H4 (cell line): ENCODE results near the gene SHC1. TPM values are rescaled to one million over a fixed set of nuclear protein-coding genes. Genes with fewer than 3 reads are reported as not detected.
A peak's percentile ranks its signal among the peaks of the same experiment; 100 is the strongest.

Experiments used
- DNase-seq: peaks from one replicate; pipeline ENCODE4 v3.0.0-alpha.2; 2015; ENCODE audit warnings: low spot score
- total RNA-seq: library from RNA; depleted of rRNA; stranded (reverse); fragments of >200 nt; shearing (Covaris generic); gene quantifications from 2 replicates; pipeline ENCODE4 v1.2.3, GENCODE V29; 2014; rRNA removed

Gene SHC1
- total RNA-seq, 1 experiment from 2014 or later: 163 TPM

GRCh38 chr1:154937085-154937987, 33.2 kb downstream of the SHC1 start:
- DNase-seq: peak; percentile 88

GRCh38 chr1:154936555-154937084, 33.9 kb downstream of the SHC1 start, which contains the start of gene PMVK:
PMVK (minus strand) TSS chr1:154936719; CDS start chr1:154936685, 34 bp downstream.
- DNase-seq: peak; percentile 88

- DNase-seq: no peak
Observed at GRCh38 chr1:154935749-154936554, 34.6 kb downstream of the SHC1 start.

GRCh38 chr1:154934358-154934948, 36.1 kb downstream of the SHC1 start:
- DNase-seq: no peak

GRCh38 chr1:154931940-154932487, 38.5 kb downstream of the SHC1 start:
- DNase-seq: peak; percentile 88

- no peak for DNase-seq
Observed at GRCh38 chr1:154926201-154926600, 44.3 kb downstream of the SHC1 start.

GRCh38 chr1:154925335-154926170, 45.0 kb downstream of the SHC1 start:
- DNase-seq: no peak

GRCh38 chr1:154923695-154924094, 46.9 kb downstream of the SHC1 start:
- DNase-seq: no peak

- no peak for DNase-seq
Observed at GRCh38 chr1:154913273-154913672, 57.3 kb downstream of the SHC1 start.

- no peak for DNase-seq
Observed at GRCh38 chr1:154912755-154913154, 57.8 kb downstream of the SHC1 start.

Other genes with a start within 250 kb of the SHC1 start
- 0.06 and 0.41 TPM in 2 replicates for gene KCNN3, start 100.5 kb downstream of the SHC1 start, total RNA-seq
- gene PMVK, start 34.0 kb downstream of the SHC1 start, total RNA-seq: 1.2 and 7.9 TPM in 2 replicates
- gene PBXIP1, start 14.6 kb downstream of the SHC1 start, total RNA-seq: 22.8 and 31.2 TPM in 2 replicates
- gene PYGO2, start 9.0 kb downstream of the SHC1 start, total RNA-seq: 18.0 TPM in 2 replicates
- 170 and 248 TPM in 2 replicates for gene CKS1B, start 3.9 kb upstream of the SHC1 start, total RNA-seq
- 31.4 and 37.9 TPM in 2 replicates for gene FLAD1, start 12.6 kb upstream of the SHC1 start, total RNA-seq
- not detected in 2 replicates for gene LENEP, start 22.8 kb upstream of the SHC1 start, total RNA-seq
- 8.3 and 10.6 TPM in 2 replicates for gene ZBTB7B, start 32.1 kb upstream of the SHC1 start, total RNA-seq
- gene DCST2, start 63.0 kb upstream of the SHC1 start, total RNA-seq: not detected in 2 replicates
- not detected in 2 replicates for gene DCST1, start 63.1 kb upstream of the SHC1 start, total RNA-seq
- 51.8 and 64.3 TPM in 2 replicates for gene ADAM15, start 80.6 kb upstream of the SHC1 start, total RNA-seq
- gene EFNA4, start 93.0 kb upstream of the SHC1 start, total RNA-seq: 24.4 and 26.9 TPM in 2 replicates
- 7.5 and 9.5 TPM in 2 replicates for gene EFNA3, start 108.1 kb upstream of the SHC1 start, total RNA-seq
- gene EFNA1, start 157.1 kb upstream of the SHC1 start, total RNA-seq: 14.6 and 28.0 TPM in 2 replicates
- 35.8 and 40.5 TPM in 2 replicates for gene SLC50A1, start 165.1 kb upstream of the SHC1 start, total RNA-seq
- gene DPM3, start 169.8 kb upstream of the SHC1 start, total RNA-seq: 53.2 and 72.4 TPM in 2 replicates
- 128 and 140 TPM in 2 replicates for gene KRTCAP2, start 202.6 kb upstream of the SHC1 start, total RNA-seq
- gene TRIM46, start 203.1 kb upstream of the SHC1 start, total RNA-seq: 0.37 and 1.1 TPM in 2 replicates
- gene THBS3, start 237.2 kb upstream of the SHC1 start, total RNA-seq: 2.8 and 3.9 TPM in 2 replicates
- 79.5 and 82.1 TPM in 2 replicates for gene MTX1, start 237.9 kb upstream of the SHC1 start, total RNA-seq